K562 (cell line): ENCODE results near the gene ANXA2. TPM values are rescaled to one million over a fixed set of nuclear protein-coding genes. Genes with fewer than 3 reads are reported as not detected.

Source experiments
- ATAC-seq: fragments of 200-7000 bp; cut with Tn5 transposase; 3 replicates; pipeline ENCODE4 v1.9.1; 2020; ENCODE audit warnings: moderate library complexity
- BruUV-seq: library from RNA; stranded (reverse); fragments of 400-500 nt; replicated peaks from 2 replicates; lab custom pipeline; 2021; lab: Mats Ljungman, UMichigan
- CTCF ChIA-PET: fragments of 300-600 bp; formaldehyde crosslinking; extraction: SDS; loops from one replicate; lab custom pipeline; 2021; ENCODE audit warnings: low intra/inter-chr PET ratio; lab: Yijun Ruan, JAX
- POLR2A ChIA-PET: fragments of 300-600, 350-650 bp; sonication (Branson Sonifier 250); formaldehyde crosslinking; extraction: SDS; loops from one replicate; lab custom pipeline; 2021; ENCODE audit warnings: antibody characterized with exemption, inconsistent platforms; lab: Yijun Ruan, JAX
- DNase-seq, 4 experiments: peaks; one replicate each; pipeline versions ENCODE4 v3.0.0 to v3.0.0-alpha.2; 2011 to 2018; ENCODE audit warnings: low spot score in 3 of 4, mixed read lengths in 3 of 4; ENCODE audit errors: extremely low read depth in 1 of 4
- FAIRE-seq: peaks from 2 replicates; lab custom pipeline; 2011; peaks lifted over from hg19 to GRCh38; lab: Jason Lieb, UNC
- H2AFZ ChIP-seq: 2 replicates; pipeline ENCODE4 v1.6.0; 2011; ENCODE audit warnings: low read depth, low read length, control low read depth, inconsistent platforms
- H3K27ac ChIP-seq: fragments of 200-600 bp; 3 replicates; pipeline ENCODE4 v1.8.0; 2011; ENCODE audit warnings: low read depth, mild to moderate bottlenecking, control low read depth, inconsistent platforms, low read length, moderate library complexity, mixed read lengths; ENCODE audit errors: extremely low read depth
- H3K27me3 ChIP-seq, 2 experiments: fragments of 300-600 bp in 1 of 2; 2 replicates in 1 of 2; 3 replicates in 1 of 2; pipeline versions ENCODE4 v1.6.0 to v1.8.0; 2011; ENCODE audit warnings: inconsistent platforms in 2 of 2, low read length in 2 of 2, mild to moderate bottlenecking in 1 of 2, mixed read lengths in 1 of 2, moderate library complexity in 1 of 2; ENCODE audit not compliant: control insufficient read depth in 2 of 2, insufficient read depth in 2 of 2
- H3K36me3 ChIP-seq: fragments of 300-600 bp; 3 replicates; pipeline ENCODE4 v1.8.0; 2011; ENCODE audit warnings: mild to moderate bottlenecking, low read length, inconsistent platforms; ENCODE audit not compliant: control insufficient read depth, insufficient read depth
- H3K4me1 ChIP-seq, 2 experiments: fragments of 200-600 bp in 1 of 2; replicated peaks in 1 of 2; 2 replicates in 1 of 2; 3 replicates in 1 of 2; pipeline versions ENCODE4 v1.5.1 to v1.8.0; 2011; ENCODE audit warnings: inconsistent platforms in 2 of 2, low read length in 2 of 2, mild to moderate bottlenecking in 1 of 2, mixed read lengths in 1 of 2, moderate library complexity in 1 of 2; ENCODE audit not compliant: control insufficient read depth in 2 of 2, insufficient read depth in 2 of 2
- H3K4me2 ChIP-seq: 2 replicates; pipeline ENCODE4 v1.6.1; 2011; ENCODE audit warnings: low read length, control low read depth, inconsistent platforms, mixed read lengths; ENCODE audit not compliant: insufficient read depth
- H3K4me3 ChIP-seq: fragments of 200-600 bp; sonication (generic), shearing (Covaris generic); 2 replicates; pipeline ENCODE4 v1.5.1; 2016; ENCODE audit warnings: control low read depth, inconsistent platforms
- H3K79me2 ChIP-seq: fragments of 200-600 bp; 3 replicates; pipeline ENCODE4 v1.8.0; 2011; ENCODE audit warnings: low read length, inconsistent platforms; ENCODE audit not compliant: control insufficient read depth, insufficient read depth
- H3K9ac ChIP-seq, 2 experiments: 2 replicates each; pipeline versions ENCODE4 v1.6.0 to v1.6.1; 2011; ENCODE audit warnings: low read depth in 2 of 2, low read length in 2 of 2, control low read depth in 1 of 2, inconsistent platforms in 1 of 2, mild to moderate bottlenecking in 1 of 2, mixed read lengths in 1 of 2; ENCODE audit not compliant: insufficient read depth in 1 of 2
- H3K9me1 ChIP-seq: one replicate; pipeline ENCODE4 v1.6.0; 2011; ENCODE audit warnings: inconsistent platforms, mild to moderate bottlenecking, low read length, moderate library complexity; ENCODE audit not compliant: control insufficient read depth, insufficient read depth
- H3K9me3 ChIP-seq: replicated peaks from 2 replicates; pipeline ENCODE4 v1.5.1; 2011; ENCODE audit warnings: low read depth, low read length, inconsistent platforms; ENCODE audit not compliant: control insufficient read depth, insufficient read depth
- H4K20me1 ChIP-seq: replicated peaks from 2 replicates; pipeline ENCODE4 v1.6.1; 2011; ENCODE audit warnings: low read length, inconsistent platforms, mixed read lengths; ENCODE audit not compliant: control insufficient read depth, insufficient read depth
- CEBPB ChIP-seq: fragments of 450-650 bp; IDR thresholded peaks from 2 replicates; pipeline ENCODE4 v1.6.1; 2016; ENCODE audit warnings: missing genetic modification characterization, missing compliant biosample characterization
- CEBPG ChIP-seq, 3 experiments: fragments of 200-800 bp in 1 of 3; sonication (Bioruptor generic) in 1 of 3; sonication (generic) in 1 of 3; formaldehyde crosslinking in 1 of 3; IDR thresholded peaks in 2 of 3; conservative IDR thresholded peaks in 1 of 3; 2 replicates each; pipeline versions ENCODE4 v1.6.1 to v1.8.0; 2016 to 2022; ENCODE audit warnings: missing compliant biosample characterization in 2 of 3, missing genetic modification characterization in 2 of 3, mild to moderate bottlenecking in 1 of 3, missing genetic modification reagents in 1 of 3
- DNMT1 ChIP-seq: fragments of 450-650 bp; IDR thresholded peaks from 2 replicates; pipeline ENCODE4 v1.6.1; 2016; ENCODE audit warnings: antibody characterized with exemption, mild to moderate bottlenecking
- KHSRP ChIP-seq: fragments of 450-650 bp; IDR thresholded peaks from 2 replicates; pipeline ENCODE4 v1.6.1; 2017
- PURB ChIP-seq: sonication (generic); formaldehyde crosslinking; IDR thresholded peaks from 2 replicates; pipeline ENCODE4 v1.9.0; 2021; ENCODE audit warnings: low read depth, mild to moderate bottlenecking, missing genetic modification reagents
- RAD21 ChIP-seq, 2 experiments: fragments of 250-450 bp in 1 of 2; fragments of 450-650 bp in 1 of 2; sonication (Bioruptor Pico) in 1 of 2; formaldehyde crosslinking in 1 of 2; IDR thresholded peaks in 1 of 2; conservative IDR thresholded peaks in 1 of 2; 2 replicates each; pipeline versions ENCODE4 v1.4.0 to v1.8.0; 2020 to 2022; ENCODE audit warnings: mild to moderate bottlenecking in 2 of 2, moderate library complexity in 1 of 2
- RCOR1 ChIP-seq, 2 experiments: IDR thresholded peaks; 2 replicates each; pipeline ENCODE4 v1.6.1; 2012; ENCODE audit warnings: low read depth in 2 of 2, low read length in 2 of 2, borderline replicate concordance in 1 of 2, improper control_type of control experiment in 1 of 2
- SETDB1 ChIP-seq: IDR thresholded peaks from one replicate; pipeline ENCODE4 v1.6.1; 2012; ENCODE audit warnings: low read length, control low read depth, inconsistent platforms
- TEAD1 ChIP-seq, 2 experiments: fragments of 450-650 bp in 1 of 2; sonication (generic) in 1 of 2; formaldehyde crosslinking; IDR thresholded peaks; 2 replicates each; pipeline versions ENCODE4 v1.4.0 to v1.8.0; 2020 to 2022; ENCODE audit warnings: mild to moderate bottlenecking in 2 of 2, missing genetic modification reagents in 1 of 2
- ZNF324 ChIP-seq: fragments of 250-450 bp; sonication (Bioruptor Pico); IDR thresholded peaks from 2 replicates; pipeline ENCODE4 v1.4.0; 2020; ENCODE audit warnings: mild to moderate bottlenecking
- ZNF445 ChIP-seq: fragments of 250-450 bp; sonication (Bioruptor Pico); IDR thresholded peaks from 2 replicates; pipeline ENCODE4 v1.4.0; 2020; ENCODE audit warnings: low read depth, mild to moderate bottlenecking, moderate library complexity
- WGBS: fragments of 100-300 bp; shearing (Covaris generic); methylation state at CpG from one replicate; pipeline ENCODE4 v1.1.6; 2016; ENCODE audit warnings: low coverage, mixed read lengths; ENCODE audit not compliant: insufficient coverage; ENCODE audit errors: missing lambda C conversion rate; 5-methylcytosine and 5-hydroxymethylcytosine counted together
- in situ Hi-C: fragments of 300-500 bp; cut with MboI; formaldehyde crosslinking; loops from 4 replicates; pipeline ENCODE4 v1.15.0; 2018; ENCODE audit warnings: inconsistent platforms, mixed read lengths
- intact Hi-C: fragments of 100-400 bp; cut with micrococcal nuclease; formaldehyde crosslinking; loops from 2 replicates; pipeline ENCODE4 v1.14.2; 2022
- polyA plus RNA-seq, 8 experiments: library from polyadenylated mRNA; depleted of rRNA in 4 of 8; stranded (reverse) in 5 of 8; unstranded in 3 of 8; fragments of >200 nt; fragmentation: Nextera tagmentation in 2 of 8; fragmentation: Illumina TruSeq in 1 of 8; extraction: Ambion mirVana in 2 of 8; extraction: Trizol in 1 of 8; gene quantifications; 2 replicates each; pipeline versions ENCODE4 v1.2.1 to v1.2.3, GENCODE V29; 2011 to 2014; ENCODE audit warnings: inconsistent platforms in 1 of 8, missing spikeins in 1 of 8
- total RNA-seq, 7 experiments: library from RNA; depleted of rRNA in 6 of 7; stranded (reverse); fragments of >200 nt in 6 of 7; fragmentation: Illumina TruSeq in 2 of 7; extraction: Trizol in 2 of 7; gene quantifications; 2 replicates each; pipeline versions ENCODE4 v1.2.1 to v1.2.3, GENCODE V29; 2011 to 2021; ENCODE audit warnings: low replicate concordance in 1 of 7
- TF ChIP-seq, protein P1 (sequence below), 3 experiments: IDR thresholded peaks in 2 of 3; conservative IDR thresholded peaks in 1 of 3; 2 replicates each; pipeline ENCODE4 v1.5.1; 2011 to 2012; ENCODE audit warnings: low read length in 3 of 3, mild to moderate bottlenecking in 3 of 3, control low read depth in 2 of 3, improper control_type of control experiment in 1 of 3, inconsistent platforms in 1 of 3, low read depth in 1 of 3, mixed read lengths in 1 of 3, moderate library complexity in 1 of 3; ENCODE audit not compliant: insufficient read depth in 2 of 3
- TF ChIP-seq, protein P2 (sequence below): fragments of 450-650 bp; formaldehyde crosslinking; IDR thresholded peaks from 2 replicates; pipeline ENCODE4 v1.4.0; 2022; ENCODE audit warnings: missing genetic modification characterization
- TF ChIP-seq, protein P3 (sequence below): fragments of 450-650 bp; conservative IDR thresholded peaks from 2 replicates; pipeline ENCODE4 v1.6.1; 2016; ENCODE audit warnings: missing genetic modification characterization, low read depth, mild to moderate bottlenecking, missing compliant biosample characterization, moderate library complexity

ANXA2 gene
- total and polyA plus RNA-seq, 9 of the 15 experiments (the other 6 are each of a cell fraction or from before 2014, with no cell fraction given): 301 to 1,102 (median 452) TPM

GRCh38 chr15:60444289-60444912 lies 46.6 kb upstream of the ANXA2 start:
- H3K36me3 ChIP-seq: peaks cover 50% of the 10 kb centered on the region
- ChIA-PET POLR2A (interaction anchor here (0.7 kb wide), 1 partner anchor 35 kb away, joined by 3 read pairs; no protein-coding TSS in a partner anchor), CTCF (interaction anchor here (0.7 to 2.6 kb wide), 5 partner anchors 85 to 115 kb away, joined by 3 to 16 read pairs (median 4); no protein-coding TSS in a partner anchor)
- H3K9ac ChIP-seq: no peak overlapping the region
- no peak overlapping the region for H3K27ac ChIP-seq
- no peaks in the 10 kb centered on the region for H3K9me3 ChIP-seq
- WGBS: 93% methylated on average over 6 of the region's 6 CpGs
- ATAC-seq (no peak), DNase-seq (no peak), FAIRE-seq (no peak)
- no peak overlapping the region for H3K4me3 ChIP-seq
- H4K20me1 ChIP-seq: no peaks in the 10 kb centered on the region
- no peaks in the 10 kb centered on the region for H3K27me3 ChIP-seq
- intact Hi-C loops (loop anchor here (1.0 kb wide), 1 partner anchor 85 kb away; no protein-coding TSS in a partner anchor), in situ Hi-C loops (no loop called here)
- H3K4me1 ChIP-seq: no peaks in the 10 kb centered on the region
- no TSS peak for BruUV-seq
- H3K79me2 ChIP-seq: no peaks in the 10 kb centered on the region
- H2AFZ ChIP-seq: no peak overlapping the region
- H3K9me1 ChIP-seq: no peaks in the 10 kb centered on the region
- H3K4me2 ChIP-seq: no peak overlapping the region
- no peak for TF ChIP-seq KHSRP
- TF ChIP-seq SETDB1: no peak
- TF ChIP-seq DNMT1: no peak
- no peak for TF ChIP-seq ZNF445 (CRISPR knock-in tag)
- peak; percentile 44 to 46 for TF ChIP-seq RAD21 (CRISPR knock-in tag; conservative IDR thresholded peaks at IDR 0.05 in 1 of 2, IDR thresholded peaks at IDR 0.05 in 1 of 2)
- 0 out of 2 replicates have a peak, but pooled peaks have one; percentile 22 for TF ChIP-seq CEBPG (CRISPR knock-in tag; IDR thresholded peaks at IDR 0.05)
- peak; percentile 66 to 80 for TF ChIP-seq CEBPG (tag; conservative IDR thresholded peaks at IDR 0.05 in 1 of 2, IDR thresholded peaks at IDR 0.05 in 1 of 2)
- peak; percentile 78 for TF ChIP-seq CEBPB (tag)
- TF ChIP-seq, protein P1, sequence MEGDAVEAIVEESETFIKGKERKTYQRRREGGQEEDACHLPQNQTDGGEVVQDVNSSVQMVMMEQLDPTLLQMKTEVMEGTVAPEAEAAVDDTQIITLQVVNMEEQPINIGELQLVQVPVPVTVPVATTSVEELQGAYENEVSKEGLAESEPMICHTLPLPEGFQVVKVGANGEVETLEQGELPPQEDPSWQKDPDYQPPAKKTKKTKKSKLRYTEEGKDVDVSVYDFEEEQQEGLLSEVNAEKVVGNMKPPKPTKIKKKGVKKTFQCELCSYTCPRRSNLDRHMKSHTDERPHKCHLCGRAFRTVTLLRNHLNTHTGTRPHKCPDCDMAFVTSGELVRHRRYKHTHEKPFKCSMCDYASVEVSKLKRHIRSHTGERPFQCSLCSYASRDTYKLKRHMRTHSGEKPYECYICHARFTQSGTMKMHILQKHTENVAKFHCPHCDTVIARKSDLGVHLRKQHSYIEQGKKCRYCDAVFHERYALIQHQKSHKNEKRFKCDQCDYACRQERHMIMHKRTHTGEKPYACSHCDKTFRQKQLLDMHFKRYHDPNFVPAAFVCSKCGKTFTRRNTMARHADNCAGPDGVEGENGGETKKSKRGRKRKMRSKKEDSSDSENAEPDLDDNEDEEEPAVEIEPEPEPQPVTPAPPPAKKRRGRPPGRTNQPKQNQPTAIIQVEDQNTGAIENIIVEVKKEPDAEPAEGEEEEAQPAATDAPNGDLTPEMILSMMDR (IDR thresholded peaks at IDR 0.05 in 2 of 3, conservative IDR thresholded peaks at IDR 0.05 in 1 of 3; ENCODE audit: insufficient read depth in 2 of 3, low read depth in 1 of 3, low read length in 3 of 3): peak in 1 of 3 experiments; percentile 62; a peak in 3 of 6 replicates
- TF ChIP-seq RCOR1 (IDR thresholded peaks at IDR 0.05; ENCODE audit: borderline replicate concordance in 1 of 2, low read depth in 2 of 2, low read length in 2 of 2): no peak
- TF ChIP-seq, protein P2, sequence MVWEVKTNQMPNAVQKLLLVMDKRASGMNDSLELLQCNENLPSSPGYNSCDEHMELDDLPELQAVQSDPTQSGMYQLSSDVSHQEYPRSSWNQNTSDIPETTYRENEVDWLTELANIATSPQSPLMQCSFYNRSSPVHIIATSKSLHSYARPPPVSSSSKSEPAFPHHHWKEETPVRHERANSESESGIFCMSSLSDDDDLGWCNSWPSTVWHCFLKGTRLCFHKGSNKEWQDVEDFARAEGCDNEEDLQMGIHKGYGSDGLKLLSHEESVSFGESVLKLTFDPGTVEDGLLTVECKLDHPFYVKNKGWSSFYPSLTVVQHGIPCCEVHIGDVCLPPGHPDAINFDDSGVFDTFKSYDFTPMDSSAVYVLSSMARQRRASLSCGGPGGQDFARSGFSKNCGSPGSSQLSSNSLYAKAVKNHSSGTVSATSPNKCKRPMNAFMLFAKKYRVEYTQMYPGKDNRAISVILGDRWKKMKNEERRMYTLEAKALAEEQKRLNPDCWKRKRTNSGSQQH (CRISPR knock-in tag): no peak
- TF ChIP-seq PURB (CRISPR knock-in tag): no peak
- TF ChIP-seq TEAD1 (CRISPR knock-in tag; IDR thresholded peaks at IDR 0.05): no peak
- no peak for TF ChIP-seq ZNF324 (CRISPR knock-in tag)
- TF ChIP-seq, protein P3, sequence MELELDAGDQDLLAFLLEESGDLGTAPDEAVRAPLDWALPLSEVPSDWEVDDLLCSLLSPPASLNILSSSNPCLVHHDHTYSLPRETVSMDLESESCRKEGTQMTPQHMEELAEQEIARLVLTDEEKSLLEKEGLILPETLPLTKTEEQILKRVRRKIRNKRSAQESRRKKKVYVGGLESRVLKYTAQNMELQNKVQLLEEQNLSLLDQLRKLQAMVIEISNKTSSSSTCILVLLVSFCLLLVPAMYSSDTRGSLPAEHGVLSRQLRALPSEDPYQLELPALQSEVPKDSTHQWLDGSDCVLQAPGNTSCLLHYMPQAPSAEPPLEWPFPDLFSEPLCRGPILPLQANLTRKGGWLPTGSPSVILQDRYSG: no peak
